Ovary (tissue), 3 donors: Measurements from ENCODE around the gene ANKRD52.

Experiments used
- POLR2A ChIP-seq: fragments of 450-650 bp; IDR thresholded peaks from one replicate; pipeline ENCODE4 v1.6.1; 2017; ENCODE audit warnings: antibody characterized with exemption, mild to moderate bottlenecking, moderate library complexity
- TF ChIP-seq, protein P1 (sequence below), 3 donors: fragments of 450-650 bp in 2 of 3; fragments of 200-600 bp in 1 of 3; IDR thresholded peaks; one replicate each; pipeline versions ENCODE4 v1.5.1 to v1.8.0; 2016 to 2022; ENCODE audit warnings: antibody characterized with exemption in 3 of 3, mild to moderate bottlenecking in 1 of 3
- donor health status: DM: no; HTN: no; CAD: no.

DNA sequence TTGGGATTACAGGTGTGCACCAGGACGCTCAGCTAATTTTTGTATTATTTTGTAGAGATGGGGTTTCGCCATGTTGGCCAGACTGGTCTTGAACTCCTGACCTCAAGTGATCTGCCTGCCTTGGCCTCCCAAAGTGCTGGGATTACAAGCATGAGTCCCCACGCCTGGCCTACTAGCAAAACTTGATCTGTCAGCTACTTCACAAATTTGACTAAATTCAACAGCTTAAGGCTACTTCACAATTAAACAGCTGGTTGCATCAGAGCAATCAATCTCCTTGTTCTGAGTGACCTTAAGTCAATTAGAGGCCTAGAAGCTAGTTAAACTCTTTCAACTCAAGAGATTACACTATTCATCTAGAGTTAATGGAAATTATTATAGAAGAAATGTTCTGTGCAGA lies 20.7 kb upstream of the ANKRD52 start:
- TF ChIP-seq, protein P1, sequence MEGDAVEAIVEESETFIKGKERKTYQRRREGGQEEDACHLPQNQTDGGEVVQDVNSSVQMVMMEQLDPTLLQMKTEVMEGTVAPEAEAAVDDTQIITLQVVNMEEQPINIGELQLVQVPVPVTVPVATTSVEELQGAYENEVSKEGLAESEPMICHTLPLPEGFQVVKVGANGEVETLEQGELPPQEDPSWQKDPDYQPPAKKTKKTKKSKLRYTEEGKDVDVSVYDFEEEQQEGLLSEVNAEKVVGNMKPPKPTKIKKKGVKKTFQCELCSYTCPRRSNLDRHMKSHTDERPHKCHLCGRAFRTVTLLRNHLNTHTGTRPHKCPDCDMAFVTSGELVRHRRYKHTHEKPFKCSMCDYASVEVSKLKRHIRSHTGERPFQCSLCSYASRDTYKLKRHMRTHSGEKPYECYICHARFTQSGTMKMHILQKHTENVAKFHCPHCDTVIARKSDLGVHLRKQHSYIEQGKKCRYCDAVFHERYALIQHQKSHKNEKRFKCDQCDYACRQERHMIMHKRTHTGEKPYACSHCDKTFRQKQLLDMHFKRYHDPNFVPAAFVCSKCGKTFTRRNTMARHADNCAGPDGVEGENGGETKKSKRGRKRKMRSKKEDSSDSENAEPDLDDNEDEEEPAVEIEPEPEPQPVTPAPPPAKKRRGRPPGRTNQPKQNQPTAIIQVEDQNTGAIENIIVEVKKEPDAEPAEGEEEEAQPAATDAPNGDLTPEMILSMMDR (IDR thresholded peaks at IDR 0.05), result no peak
- no peak for TF ChIP-seq POLR2A
